GM23248 (cell line): ENCODE measurements around the gene ABLIM3. TPM values are rescaled to one million over a fixed set of nuclear protein-coding genes. Genes with fewer than 3 reads are reported as not detected.

Experiments
- DNase-seq: peaks from one replicate; pipeline ENCODE4 v3.0.0-alpha.2; 2015
- H2AFZ ChIP-seq: fragments of 200-600 bp; sonication (generic); 2 replicates; pipeline ENCODE4 v1.6.1; 2016; ENCODE audit warnings: antibody characterized with exemption
- H3F3A ChIP-seq: fragments of 200-600 bp; sonication (generic); 2 replicates; pipeline ENCODE4 v1.6.1; 2016; ENCODE audit warnings: mild to moderate bottlenecking, antibody characterized with exemption, mixed run types; ENCODE audit not compliant: insufficient read depth
- H3K27ac ChIP-seq: fragments of 200-600 bp; sonication (generic); 2 replicates; pipeline ENCODE4 v1.5.1; 2016; ENCODE audit warnings: mild to moderate bottlenecking
- H3K27me3 ChIP-seq: fragments of 200-600 bp; sonication (generic); replicated peaks from 2 replicates; pipeline ENCODE4 v1.6.1; 2016; ENCODE audit warnings: mild to moderate bottlenecking; ENCODE audit not compliant: insufficient read depth
- H3K36me3 ChIP-seq: fragments of 200-600 bp; sonication (generic); 2 replicates; pipeline ENCODE4 v1.6.1; 2016; ENCODE audit warnings: low read depth, mild to moderate bottlenecking
- H3K4me1 ChIP-seq: fragments of 200-600 bp; sonication (generic); 2 replicates; pipeline ENCODE4 v1.6.1; 2016; ENCODE audit warnings: mild to moderate bottlenecking; ENCODE audit not compliant: insufficient read depth
- H3K4me2 ChIP-seq: fragments of 200-600 bp; sonication (generic); one replicate; pipeline ENCODE4 v1.6.1; 2016; ENCODE audit warnings: mild to moderate bottlenecking; ENCODE audit not compliant: unreplicated experiment
- H3K4me3 ChIP-seq: fragments of 200-600 bp; sonication (generic); 2 replicates; pipeline ENCODE4 v1.5.1; 2016; ENCODE audit warnings: mild to moderate bottlenecking
- H3K79me2 ChIP-seq: fragments of 200-600 bp; sonication (generic); 2 replicates; pipeline ENCODE4 v1.6.1; 2016; ENCODE audit warnings: mild to moderate bottlenecking; ENCODE audit not compliant: insufficient read depth
- H3K9ac ChIP-seq: fragments of 200-600 bp; sonication (generic); 2 replicates; pipeline ENCODE4 v1.6.1; 2016; ENCODE audit warnings: mild to moderate bottlenecking
- H3K9me2 ChIP-seq: fragments of 200-600 bp; sonication (generic); 2 replicates; pipeline ENCODE4 v1.6.1; 2016; ENCODE audit warnings: mixed run types, mild to moderate bottlenecking, moderate library complexity; ENCODE audit not compliant: insufficient read depth
- H3K9me3 ChIP-seq: fragments of 200-600 bp; sonication (generic); one replicate; pipeline ENCODE4 v1.6.1; 2017; ENCODE audit warnings: low read depth
- H4K20me1 ChIP-seq: fragments of 200-600 bp; sonication (generic); 2 replicates; pipeline ENCODE4 v1.6.0; 2016; ENCODE audit not compliant: insufficient read depth
- EZH2 ChIP-seq: fragments of 200-600 bp; sonication (generic); IDR thresholded peaks from 2 replicates; pipeline ENCODE4 v1.6.1; 2018; ENCODE audit warnings: antibody characterized with exemption, mild to moderate bottlenecking; ENCODE audit not compliant: insufficient read depth, poor library complexity, severe bottlenecking
- EZH2phosphoT487 ChIP-seq: fragments of 200-600 bp; sonication (generic); IDR thresholded peaks from 2 replicates; pipeline ENCODE4 v1.6.1; 2018; ENCODE audit warnings: antibody characterized with exemption, moderate library complexity, mild to moderate bottlenecking, low read depth; ENCODE audit not compliant: insufficient read depth
- WGBS, 2 experiments: methylation state at CpG; one replicate each; pipeline ENCODE4 v1.1.6; 2015 to 2017; ENCODE audit warnings: low lambda C conversion rate in 2 of 2, low coverage in 1 of 2; ENCODE audit errors: missing lambda C conversion rate in 2 of 2; 5-methylcytosine and 5-hydroxymethylcytosine counted together
- in situ Hi-C: fragments of 300-500 bp; cut with MboI; formaldehyde crosslinking; loops from 2 replicates; pipeline ENCODE4 v1.15.0; 2020
- polyA plus RNA-seq: library from polyadenylated mRNA; unstranded; fragments of >200 nt; fragmentation: Nextera tagmentation; extraction: Ambion mirVana; gene quantifications from 2 replicates; pipeline ENCODE4 v1.2.1, GENCODE V29; 2016
- total RNA-seq: library from RNA; depleted of rRNA; stranded (reverse); fragments of >200 nt; shearing (Covaris generic); gene quantifications from 2 replicates; pipeline ENCODE4 v1.2.3, GENCODE V29; 2014

Gene ABLIM3
- total and polyA plus RNA-seq, 2 experiments from 2014 or later, result 7.9 to 11.4 TPM

- no peaks in the 10 kb centered on the region for H3K9me2 ChIP-seq
- peak overlapping the region; percentile 15 for H3K4me2 ChIP-seq
- no peak for DNase-seq
- H2AFZ ChIP-seq, result no peak overlapping the region
- H3F3A ChIP-seq, result peaks cover 27% of the 10 kb centered on the region; the same call in 1 of the 2 replicates
- H3K9me3 ChIP-seq, result no peaks in the 10 kb centered on the region
- H3K4me1 ChIP-seq, result peaks cover 26% of the 10 kb centered on the region
- H3K9ac ChIP-seq, result 0 out of 2 replicates have a peak overlapping the region, but pooled peaks have one; percentile 8
- H3K27ac ChIP-seq, result peak overlapping the region; percentile 45
- no peaks in the 10 kb centered on the region for H3K36me3 ChIP-seq
- TF ChIP-seq EZH2phosphoT487 (no peak), EZH2 (no peak)
- in situ Hi-C loops, result no loop called here
- no peak overlapping the region for H3K4me3 ChIP-seq
- H3K79me2 ChIP-seq, result peaks cover 9% of the 10 kb centered on the region
- no peaks in the 10 kb centered on the region for H4K20me1 ChIP-seq
- no peaks in the 10 kb centered on the region for H3K27me3 ChIP-seq
Measured at GRCh38 chr5:149166591-149167100, 25.4 kb downstream of the ABLIM3 start.

DNA sequence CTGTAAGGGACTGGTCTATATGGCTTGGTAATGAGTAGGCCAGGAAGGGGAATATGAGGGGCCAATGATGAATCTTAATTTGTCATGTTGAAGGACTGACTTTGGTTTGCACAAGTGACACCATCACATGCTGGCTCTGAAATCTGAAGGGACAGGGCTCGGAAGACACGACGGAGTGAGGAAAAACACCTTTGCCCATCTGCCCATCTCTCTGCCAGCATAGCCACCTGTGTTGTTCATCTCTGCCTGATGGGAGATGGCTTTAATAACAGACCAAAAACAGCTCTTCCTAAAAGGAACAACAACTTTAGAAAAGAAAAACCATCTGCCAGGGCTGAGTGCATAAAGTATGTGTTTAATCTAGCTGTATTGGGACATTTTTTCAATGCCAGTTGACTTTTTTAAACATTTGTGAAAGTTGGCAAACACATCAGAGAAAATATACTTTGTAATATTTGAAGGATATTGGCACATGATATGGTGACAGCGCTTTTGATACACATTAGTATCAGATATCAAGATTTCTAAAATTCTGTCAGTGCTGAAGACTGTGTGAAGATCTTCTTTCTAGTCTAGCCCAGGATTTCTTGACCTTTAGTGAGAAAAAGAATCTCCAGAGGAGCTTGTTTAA, 27.1 kb downstream of the ABLIM3 start:
- Histone ChIP-seq H3K4me2 (no peak overlapping the region), H3K9me2 (no peaks in the 10 kb centered on the region), H3K9me3 (no peaks in the 10 kb centered on the region), H3K4me3 (no peak overlapping the region), H3K36me3 (no peaks in the 10 kb centered on the region), H3K4me1 (peaks cover 35% of the 10 kb centered on the region), H2AFZ (no peak overlapping the region), H3K79me2 (peaks cover 5% of the 10 kb centered on the region; the same call in 1 of the 2 replicates), H3K9ac (no peak overlapping the region), H4K20me1 (no peaks in the 10 kb centered on the region), H3F3A (peaks cover 42% of the 10 kb centered on the region), H3K27ac (no peak overlapping the region), H3K27me3 (no peaks in the 10 kb centered on the region)
- no peak for TF ChIP-seq EZH2
- TF ChIP-seq EZH2phosphoT487, result no peak
- in situ Hi-C loops, result no loop called here
- no peak for DNase-seq
- 98 to 99% methylated on average over 4 of the region's 4 CpGs for WGBS, 2 experiments

DNA sequence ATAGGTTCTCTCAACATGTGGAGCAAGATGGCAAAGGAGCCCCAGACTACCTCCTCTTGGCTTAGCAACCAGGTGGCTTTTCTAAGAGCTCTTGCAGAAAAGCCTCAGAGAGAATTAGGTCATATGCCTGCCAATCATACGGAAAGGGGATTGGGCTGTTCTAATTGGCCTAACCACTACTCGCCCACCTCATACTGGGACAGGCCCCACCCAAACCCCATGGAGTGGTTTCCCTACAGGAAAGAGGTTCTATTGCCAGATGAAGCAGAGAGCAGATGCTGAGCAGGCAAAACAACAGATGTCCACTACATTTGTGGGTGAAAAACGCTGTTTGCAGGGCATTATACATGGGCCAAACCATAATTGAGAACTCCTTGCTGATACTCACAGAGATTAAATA, 29.0 kb downstream of the ABLIM3 start:
- Histone ChIP-seq H3K79me2 (no peaks in the 10 kb centered on the region; the same call in 1 of the 2 replicates), H3K4me2 (no peak overlapping the region), H3K27ac (no peak overlapping the region), H3K4me3 (no peak overlapping the region), H4K20me1 (no peaks in the 10 kb centered on the region), H3K9ac (no peak overlapping the region), H3K9me2 (no peaks in the 10 kb centered on the region), H3K36me3 (no peaks in the 10 kb centered on the region), H3F3A (peaks cover 51% of the 10 kb centered on the region), H3K27me3 (no peaks in the 10 kb centered on the region), H3K4me1 (peaks cover 52% of the 10 kb centered on the region), H2AFZ (no peak overlapping the region), H3K9me3 (no peaks in the 10 kb centered on the region)
- in situ Hi-C loops, result no loop called here
- 74 to 93% methylated on average over 3 of the region's 3 CpGs for WGBS, 2 experiments
- DNase-seq, result no peak
- TF ChIP-seq EZH2phosphoT487, result no peak

GRCh38 chr5:149172261-149172660, 31.0 kb downstream of the ABLIM3 start:
- Histone ChIP-seq H3K4me2 (peak overlapping the region; percentile 78), H3F3A (peaks cover 31% of the 10 kb centered on the region), H3K36me3 (no peaks in the 10 kb centered on the region), H2AFZ (no peak overlapping the region), H3K9ac (peak overlapping the region; percentile 59), H3K4me1 (peaks cover 45% of the 10 kb centered on the region), H3K4me3 (peak overlapping the region; percentile 36; the same call in 1 of the 2 replicates), H4K20me1 (no peaks in the 10 kb centered on the region), H3K27me3 (no peaks in the 10 kb centered on the region), H3K9me2 (no peaks in the 10 kb centered on the region), H3K27ac (peak overlapping the region; percentile 90), H3K79me2 (no peaks in the 10 kb centered on the region; the same call in 1 of the 2 replicates), H3K9me3 (no peaks in the 10 kb centered on the region)
- TF ChIP-seq EZH2, result no peak
- TF ChIP-seq EZH2phosphoT487, result no peak
- DNase-seq, result peak; percentile 93
- 1 to 3% methylated on average over 4 of the region's 4 CpGs for WGBS, 2 experiments
- in situ Hi-C loops, result no loop called here
